ENCODE results near the gene SEPTIN8.

SEPTIN8 gene

DNA sequence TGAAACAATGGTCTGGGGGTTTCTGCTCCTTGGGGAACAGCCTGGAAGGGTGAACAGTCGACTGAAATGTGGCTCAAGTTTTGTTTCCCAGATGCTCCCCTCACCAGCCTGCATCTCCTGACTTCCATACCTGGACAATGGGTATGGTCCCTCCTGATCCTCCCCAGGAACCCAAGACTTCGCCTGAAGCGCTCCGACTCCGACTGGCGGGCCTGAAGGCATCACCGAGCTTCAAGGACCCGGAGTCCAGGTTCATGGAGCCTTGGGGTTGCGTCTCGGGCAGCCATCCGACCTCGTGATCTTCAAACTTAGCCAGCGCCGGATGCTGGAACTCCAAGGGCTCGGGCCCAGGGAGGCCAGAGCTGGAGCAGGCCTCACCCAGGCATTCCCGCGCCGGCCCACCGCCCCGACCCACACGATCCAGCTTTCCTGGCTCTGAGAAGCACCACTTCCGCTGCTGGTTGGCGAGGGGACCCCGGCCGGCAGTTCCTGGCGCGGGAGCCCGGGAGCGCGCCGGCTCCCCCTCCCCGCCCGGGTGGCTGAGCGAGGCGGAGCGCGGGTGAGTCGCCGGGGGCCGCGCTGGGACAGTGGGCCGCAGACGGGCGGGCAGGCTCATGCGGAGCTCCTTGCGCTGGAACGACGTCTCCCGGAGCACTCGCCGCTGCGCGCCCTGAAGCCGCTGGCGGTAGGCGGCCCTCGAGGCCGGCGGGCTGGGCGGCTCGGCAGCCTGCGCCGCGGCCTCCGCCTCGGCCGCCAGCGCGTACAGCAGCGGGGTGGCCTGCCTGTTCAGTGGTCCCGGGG, 48.2 kb upstream of the SEPTIN8 start:
- Histone ChIP-seq H3K36me3 (ENCODE audit: insufficient read depth, low read length) (no peaks in the 10 kb centered on the region; the same call in 1 of the 2 replicates), H3K4me2 (ENCODE audit: insufficient read depth, low read length) (no peak overlapping the region), H3K27ac (ENCODE audit: low read length) (no peak overlapping the region), H3K9ac (ENCODE audit: low read depth, low read length) (no peak overlapping the region), H3K27me3 (ENCODE audit: insufficient read depth, low read length, poor library complexity) (peaks cover 34% of the 10 kb centered on the region), H3K4me3 (ENCODE audit: low read depth in 1 of 2, low read length in 2 of 2) (no peak overlapping the region), H3K79me2 (ENCODE audit: insufficient read depth, low read length) (no peaks in the 10 kb centered on the region), H3K4me1 (ENCODE audit: insufficient read depth, low read length) (peaks cover 7% of the 10 kb centered on the region), H3K9me3 (ENCODE audit: insufficient read depth, low read length, severe bottlenecking) (no peaks in the 10 kb centered on the region), H2AFZ (ENCODE audit: low read depth, low read length) (no peak overlapping the region), H4K20me1 (ENCODE audit: insufficient read depth, low read length) (no peaks in the 10 kb centered on the region)
- no peak for ATAC-seq (ENCODE audit: insufficient read depth, low read depth)
- TF ChIP-seq, protein P1, sequence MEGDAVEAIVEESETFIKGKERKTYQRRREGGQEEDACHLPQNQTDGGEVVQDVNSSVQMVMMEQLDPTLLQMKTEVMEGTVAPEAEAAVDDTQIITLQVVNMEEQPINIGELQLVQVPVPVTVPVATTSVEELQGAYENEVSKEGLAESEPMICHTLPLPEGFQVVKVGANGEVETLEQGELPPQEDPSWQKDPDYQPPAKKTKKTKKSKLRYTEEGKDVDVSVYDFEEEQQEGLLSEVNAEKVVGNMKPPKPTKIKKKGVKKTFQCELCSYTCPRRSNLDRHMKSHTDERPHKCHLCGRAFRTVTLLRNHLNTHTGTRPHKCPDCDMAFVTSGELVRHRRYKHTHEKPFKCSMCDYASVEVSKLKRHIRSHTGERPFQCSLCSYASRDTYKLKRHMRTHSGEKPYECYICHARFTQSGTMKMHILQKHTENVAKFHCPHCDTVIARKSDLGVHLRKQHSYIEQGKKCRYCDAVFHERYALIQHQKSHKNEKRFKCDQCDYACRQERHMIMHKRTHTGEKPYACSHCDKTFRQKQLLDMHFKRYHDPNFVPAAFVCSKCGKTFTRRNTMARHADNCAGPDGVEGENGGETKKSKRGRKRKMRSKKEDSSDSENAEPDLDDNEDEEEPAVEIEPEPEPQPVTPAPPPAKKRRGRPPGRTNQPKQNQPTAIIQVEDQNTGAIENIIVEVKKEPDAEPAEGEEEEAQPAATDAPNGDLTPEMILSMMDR (IDR thresholded peaks at IDR 0.05; ENCODE audit: borderline replicate concordance, extremely low read depth, low read length, poor library complexity, severe bottlenecking): no peak
- no peak for TF ChIP-seq EZH2 (IDR thresholded peaks at IDR 0.05; ENCODE audit: borderline replicate concordance, low read depth, low read length, severe bottlenecking)
- no peak for DNase-seq

DNA sequence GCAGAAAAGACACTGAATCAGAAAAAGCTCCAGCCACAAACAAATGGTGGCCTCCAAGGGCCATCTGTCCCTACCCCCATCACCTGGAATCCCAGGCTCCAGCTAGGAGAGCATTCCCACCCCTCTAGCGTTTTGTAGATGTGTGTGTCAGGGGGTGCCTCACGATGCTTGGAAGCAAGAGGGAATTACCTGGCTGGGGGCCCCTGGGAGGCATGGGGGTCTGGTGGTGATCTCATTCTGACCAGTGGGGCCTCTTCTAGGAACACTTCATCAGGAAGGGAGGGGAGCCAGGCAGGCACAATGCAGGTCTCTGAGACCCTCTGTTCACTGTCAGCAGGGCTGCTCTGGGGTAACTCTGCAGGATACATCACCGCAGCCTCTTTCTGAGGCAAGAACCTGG, 47.4 kb upstream of the SEPTIN8 start:
- Histone ChIP-seq H4K20me1 (ENCODE audit: insufficient read depth, low read length) (no peaks in the 10 kb centered on the region), H3K4me3 (ENCODE audit: low read depth in 1 of 2, low read length in 2 of 2) (no peak overlapping the region), H3K4me2 (ENCODE audit: insufficient read depth, low read length) (no peak overlapping the region), H3K36me3 (ENCODE audit: insufficient read depth, low read length) (no peaks in the 10 kb centered on the region; the same call in 1 of the 2 replicates), H3K27me3 (ENCODE audit: insufficient read depth, low read length, poor library complexity) (peaks cover 26% of the 10 kb centered on the region), H3K79me2 (ENCODE audit: insufficient read depth, low read length) (no peaks in the 10 kb centered on the region), H3K4me1 (ENCODE audit: insufficient read depth, low read length) (no peaks in the 10 kb centered on the region), H3K27ac (ENCODE audit: low read length) (no peak overlapping the region), H3K9ac (ENCODE audit: low read depth, low read length) (no peak overlapping the region), H3K9me3 (ENCODE audit: insufficient read depth, low read length, severe bottlenecking) (no peaks in the 10 kb centered on the region), H2AFZ (ENCODE audit: low read depth, low read length) (no peak overlapping the region)
- ATAC-seq (ENCODE audit: insufficient read depth, low read depth) (no peak), DNase-seq (no peak)
- no peak for TF ChIP-seq EZH2 (IDR thresholded peaks at IDR 0.05; ENCODE audit: borderline replicate concordance, low read depth, low read length, severe bottlenecking)
- TF ChIP-seq, protein P1 (IDR thresholded peaks at IDR 0.05; ENCODE audit: borderline replicate concordance, extremely low read depth, low read length, poor library complexity, severe bottlenecking): no peak

DNA sequence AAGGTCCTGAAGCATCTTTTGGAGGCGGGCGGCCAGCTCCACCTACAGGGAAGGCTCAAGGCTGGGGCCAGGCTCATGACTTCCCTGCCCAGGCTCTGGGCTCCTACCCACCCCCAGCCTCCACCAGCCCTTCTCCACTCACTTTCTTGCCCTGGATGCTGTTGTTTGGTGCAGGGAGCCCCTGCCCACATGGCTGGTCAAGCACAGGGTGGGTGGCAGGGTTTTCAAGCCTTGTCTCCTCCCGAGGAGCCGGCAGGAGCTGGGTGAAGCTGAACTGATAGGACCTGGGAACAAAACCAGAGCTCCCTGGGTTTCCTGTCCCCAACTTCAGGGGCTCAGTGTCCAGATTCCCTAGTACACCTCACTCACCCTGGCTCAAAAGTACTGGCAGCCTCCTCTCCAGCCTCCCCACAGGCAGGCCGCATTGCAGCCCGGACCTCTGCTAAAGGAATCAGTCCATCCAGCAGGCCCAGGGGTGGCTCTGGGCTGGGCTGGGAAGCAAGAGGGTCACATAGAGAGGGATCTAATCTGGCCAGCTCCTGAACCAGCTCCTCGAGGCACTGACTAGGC, 46.5 kb upstream of the SEPTIN8 start:
- peaks cover 17% of the 10 kb centered on the region for H3K27me3 ChIP-seq (ENCODE audit: insufficient read depth, low read length, poor library complexity)
- H3K9me3 ChIP-seq (ENCODE audit: insufficient read depth, low read length, severe bottlenecking): no peaks in the 10 kb centered on the region
- no peak overlapping the region for H3K27ac ChIP-seq (ENCODE audit: low read length)
- H2AFZ ChIP-seq (ENCODE audit: low read depth, low read length): no peak overlapping the region
- DNase-seq (no peak), ATAC-seq (ENCODE audit: insufficient read depth, low read depth) (no peak)
- TF ChIP-seq EZH2 (IDR thresholded peaks at IDR 0.05; ENCODE audit: borderline replicate concordance, low read depth, low read length, severe bottlenecking): no peak
- TF ChIP-seq, protein P1 (IDR thresholded peaks at IDR 0.05; ENCODE audit: borderline replicate concordance, extremely low read depth, low read length, poor library complexity, severe bottlenecking): no peak
- H3K79me2 ChIP-seq (ENCODE audit: insufficient read depth, low read length): no peaks in the 10 kb centered on the region
- H3K36me3 ChIP-seq (ENCODE audit: insufficient read depth, low read length): no peaks in the 10 kb centered on the region
- H3K4me2 ChIP-seq (ENCODE audit: insufficient read depth, low read length): no peak overlapping the region
- H3K4me1 ChIP-seq (ENCODE audit: insufficient read depth, low read length): no peaks in the 10 kb centered on the region
- H3K4me3 ChIP-seq (ENCODE audit: low read depth in 1 of 2, low read length in 2 of 2): no peak overlapping the region
- H3K9ac ChIP-seq (ENCODE audit: low read depth, low read length): no peak overlapping the region
- no peaks in the 10 kb centered on the region for H4K20me1 ChIP-seq (ENCODE audit: insufficient read depth, low read length)
